ENCODE data around the gene KLF5. TPM values are rescaled to one million over a fixed set of nuclear protein-coding genes. Genes with fewer than 3 reads are reported as not detected.

KLF5 gene
- total and polyA plus RNA-seq, 10 of the 15 experiments (the other 5 are each of a cell fraction or from before 2014, with no cell fraction given), result 0.43 to 5.2 (median 1.0) TPM

DNA sequence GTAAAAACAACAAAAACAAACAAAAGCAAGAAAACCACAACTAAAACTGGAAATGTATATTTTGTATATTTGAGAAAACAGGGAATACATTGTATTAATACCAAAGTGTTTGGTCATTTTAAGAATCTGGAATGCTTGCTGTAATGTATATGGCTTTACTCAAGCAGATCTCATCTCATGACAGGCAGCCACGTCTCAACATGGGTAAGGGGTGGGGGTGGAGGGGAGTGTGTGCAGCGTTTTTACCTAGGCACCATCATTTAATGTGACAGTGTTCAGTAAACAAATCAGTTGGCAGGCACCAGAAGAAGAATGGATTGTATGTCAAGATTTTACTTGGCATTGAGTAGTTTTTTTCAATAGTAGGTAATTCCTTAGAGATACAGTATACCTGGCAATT lies 17.1 kb downstream of the KLF5 start:
- Histone ChIP-seq H3K4me1 (ENCODE audit: control insufficient read depth, insufficient read depth, low read length) (peaks cover 3% of the 10 kb centered on the region; the same call in 1 of the 2 replicates), H3K27ac (ENCODE audit: control insufficient read depth, insufficient read depth) (no peak overlapping the region), H3K36me3 (ENCODE audit: control insufficient read depth in 2 of 2, insufficient read depth in 2 of 2, low read length in 1 of 2) (no peaks in the 10 kb centered on the region), H3K27me3 (replicated peaks in 1 of 2; ENCODE audit: control insufficient read depth in 2 of 2, insufficient read depth in 2 of 2, low read length in 1 of 2) (no peaks in the 10 kb centered on the region), H3K4me3 (no peak overlapping the region), H4K20me1 (ENCODE audit: control insufficient read depth, insufficient read depth) (no peaks in the 10 kb centered on the region), H2AFZ (ENCODE audit: control insufficient read depth, low read depth, low read length) (no peak overlapping the region), H3K4me2 (ENCODE audit: control insufficient read depth, insufficient read depth) (no peak overlapping the region), H3K79me2 (ENCODE audit: control insufficient read depth, insufficient read depth, low read length) (no peaks in the 10 kb centered on the region), H3K9ac (ENCODE audit: control insufficient read depth, insufficient read depth, low read length) (no peak overlapping the region), H3K9me3 (replicated peaks; ENCODE audit: control insufficient read depth, insufficient read depth, low read length) (no peaks in the 10 kb centered on the region)
- BruUV-seq (replicated peaks), result no TSS peak
- FAIRE-seq (no peak), ATAC-seq (no peak), DNase-seq (ENCODE audit: low read depth, low spot score) (no peak)
- in situ Hi-C loops (cut with MboI) (no loop called here), intact Hi-C loops (cut with micrococcal nuclease; ENCODE audit: unreplicated experiment) (no loop called here)
- ChIA-PET POLR2A (no interaction called here), CTCF (no interaction called here), RAD21 (ENCODE audit: unreplicated experiment) (no interaction called here), SMC1A (ENCODE audit: uncharacterized antibody, unreplicated experiment) (no interaction called here)
- TF ChIP-seq, protein P1, sequence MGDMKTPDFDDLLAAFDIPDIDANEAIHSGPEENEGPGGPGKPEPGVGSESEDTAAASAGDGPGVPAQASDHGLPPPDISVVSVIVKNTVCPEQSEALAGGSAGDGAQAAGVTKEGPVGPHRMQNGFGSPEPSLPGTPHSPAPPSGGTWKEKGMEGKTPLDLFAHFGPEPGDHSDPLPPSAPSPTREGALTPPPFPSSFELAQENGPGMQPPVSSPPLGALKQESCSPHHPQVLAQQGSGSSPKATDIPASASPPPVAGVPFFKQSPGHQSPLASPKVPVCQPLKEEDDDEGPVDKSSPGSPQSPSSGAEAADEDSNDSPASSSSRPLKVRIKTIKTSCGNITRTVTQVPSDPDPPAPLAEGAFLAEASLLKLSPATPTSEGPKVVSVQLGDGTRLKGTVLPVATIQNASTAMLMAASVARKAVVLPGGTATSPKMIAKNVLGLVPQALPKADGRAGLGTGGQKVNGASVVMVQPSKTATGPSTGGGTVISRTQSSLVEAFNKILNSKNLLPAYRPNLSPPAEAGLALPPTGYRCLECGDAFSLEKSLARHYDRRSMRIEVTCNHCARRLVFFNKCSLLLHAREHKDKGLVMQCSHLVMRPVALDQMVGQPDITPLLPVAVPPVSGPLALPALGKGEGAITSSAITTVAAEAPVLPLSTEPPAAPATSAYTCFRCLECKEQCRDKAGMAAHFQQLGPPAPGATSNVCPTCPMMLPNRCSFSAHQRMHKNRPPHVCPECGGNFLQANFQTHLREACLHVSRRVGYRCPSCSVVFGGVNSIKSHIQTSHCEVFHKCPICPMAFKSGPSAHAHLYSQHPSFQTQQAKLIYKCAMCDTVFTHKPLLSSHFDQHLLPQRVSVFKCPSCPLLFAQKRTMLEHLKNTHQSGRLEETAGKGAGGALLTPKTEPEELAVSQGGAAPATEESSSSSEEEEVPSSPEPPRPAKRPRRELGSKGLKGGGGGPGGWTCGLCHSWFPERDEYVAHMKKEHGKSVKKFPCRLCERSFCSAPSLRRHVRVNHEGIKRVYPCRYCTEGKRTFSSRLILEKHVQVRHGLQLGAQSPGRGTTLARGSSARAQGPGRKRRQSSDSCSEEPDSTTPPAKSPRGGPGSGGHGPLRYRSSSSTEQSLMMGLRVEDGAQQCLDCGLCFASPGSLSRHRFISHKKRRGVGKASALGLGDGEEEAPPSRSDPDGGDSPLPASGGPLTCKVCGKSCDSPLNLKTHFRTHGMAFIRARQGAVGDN (IDR thresholded peaks at IDR 0.05), result no peak
- WGBS (ENCODE audit: insufficient coverage, insufficient replicate concordance, low lambda C conversion rate, missing lambda C conversion rate), result 57% methylated on average over 2 of the region's 2 CpGs

DNA sequence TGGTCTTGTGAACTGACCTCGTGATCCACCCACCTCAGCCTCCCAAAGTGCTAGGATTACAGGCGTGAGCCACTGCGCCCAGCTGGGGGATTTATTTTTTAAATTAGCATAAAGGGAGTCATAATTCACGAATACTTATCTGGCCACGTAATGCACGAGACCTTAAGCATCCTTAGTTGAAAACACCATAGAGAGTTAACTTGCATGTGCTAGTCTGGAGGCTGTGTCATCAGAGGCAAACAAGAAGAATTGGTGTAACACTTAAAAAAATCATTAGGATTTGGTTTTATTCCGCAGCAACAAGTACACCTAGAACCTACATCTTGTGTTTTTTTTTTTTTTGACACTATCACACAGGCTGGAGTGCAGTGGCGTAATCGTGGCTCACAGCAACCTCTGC lies 19.1 kb downstream of the KLF5 start:
- H3K4me2 ChIP-seq (ENCODE audit: control insufficient read depth, insufficient read depth), result no peak overlapping the region
- ChIA-PET POLR2A (no interaction called here), SMC1A (ENCODE audit: uncharacterized antibody, unreplicated experiment) (no interaction called here), RAD21 (ENCODE audit: unreplicated experiment) (no interaction called here), CTCF (no interaction called here)
- FAIRE-seq, result no peak
- H3K9ac ChIP-seq (ENCODE audit: control insufficient read depth, insufficient read depth, low read length), result no peak overlapping the region
- no peak for DNase-seq (ENCODE audit: low read depth, low spot score)
- no TSS peak for BruUV-seq (replicated peaks)
- peaks cover 3% of the 10 kb centered on the region; the same call in 1 of the 2 replicates for H3K4me1 ChIP-seq (ENCODE audit: control insufficient read depth, insufficient read depth, low read length)
- no peaks in the 10 kb centered on the region for H3K36me3 ChIP-seq (ENCODE audit: control insufficient read depth in 2 of 2, insufficient read depth in 2 of 2, low read length in 1 of 2)
- no peak overlapping the region for H2AFZ ChIP-seq (ENCODE audit: control insufficient read depth, low read depth, low read length)
- no peak for ATAC-seq
- H3K79me2 ChIP-seq (ENCODE audit: control insufficient read depth, insufficient read depth, low read length), result no peaks in the 10 kb centered on the region
- no peaks in the 10 kb centered on the region for H3K9me3 ChIP-seq (replicated peaks; ENCODE audit: control insufficient read depth, insufficient read depth, low read length)
- H4K20me1 ChIP-seq (ENCODE audit: control insufficient read depth, insufficient read depth), result no peaks in the 10 kb centered on the region
- intact Hi-C loops (cut with micrococcal nuclease; ENCODE audit: unreplicated experiment), result no loop called here
- no peaks in the 10 kb centered on the region for H3K27me3 ChIP-seq (replicated peaks in 1 of 2; ENCODE audit: control insufficient read depth in 2 of 2, insufficient read depth in 2 of 2, low read length in 1 of 2)
- 68% methylated on average over 9 of the region's 9 CpGs for WGBS (ENCODE audit: insufficient coverage, insufficient replicate concordance, low lambda C conversion rate, missing lambda C conversion rate)
- no peak overlapping the region for H3K4me3 ChIP-seq
- no peak overlapping the region for H3K27ac ChIP-seq (ENCODE audit: control insufficient read depth, insufficient read depth)
- in situ Hi-C loops (cut with MboI), result no loop called here
- TF ChIP-seq EZH2 (IDR thresholded peaks at IDR 0.05; ENCODE audit: borderline replicate concordance, control insufficient read depth, low read depth, low read length) (no peak), SUPT20H (IDR thresholded peaks at IDR 0.05; ENCODE audit: borderline replicate concordance, control insufficient read depth, low read depth, low read length) (no peak)
- TF ChIP-seq, protein P2, sequence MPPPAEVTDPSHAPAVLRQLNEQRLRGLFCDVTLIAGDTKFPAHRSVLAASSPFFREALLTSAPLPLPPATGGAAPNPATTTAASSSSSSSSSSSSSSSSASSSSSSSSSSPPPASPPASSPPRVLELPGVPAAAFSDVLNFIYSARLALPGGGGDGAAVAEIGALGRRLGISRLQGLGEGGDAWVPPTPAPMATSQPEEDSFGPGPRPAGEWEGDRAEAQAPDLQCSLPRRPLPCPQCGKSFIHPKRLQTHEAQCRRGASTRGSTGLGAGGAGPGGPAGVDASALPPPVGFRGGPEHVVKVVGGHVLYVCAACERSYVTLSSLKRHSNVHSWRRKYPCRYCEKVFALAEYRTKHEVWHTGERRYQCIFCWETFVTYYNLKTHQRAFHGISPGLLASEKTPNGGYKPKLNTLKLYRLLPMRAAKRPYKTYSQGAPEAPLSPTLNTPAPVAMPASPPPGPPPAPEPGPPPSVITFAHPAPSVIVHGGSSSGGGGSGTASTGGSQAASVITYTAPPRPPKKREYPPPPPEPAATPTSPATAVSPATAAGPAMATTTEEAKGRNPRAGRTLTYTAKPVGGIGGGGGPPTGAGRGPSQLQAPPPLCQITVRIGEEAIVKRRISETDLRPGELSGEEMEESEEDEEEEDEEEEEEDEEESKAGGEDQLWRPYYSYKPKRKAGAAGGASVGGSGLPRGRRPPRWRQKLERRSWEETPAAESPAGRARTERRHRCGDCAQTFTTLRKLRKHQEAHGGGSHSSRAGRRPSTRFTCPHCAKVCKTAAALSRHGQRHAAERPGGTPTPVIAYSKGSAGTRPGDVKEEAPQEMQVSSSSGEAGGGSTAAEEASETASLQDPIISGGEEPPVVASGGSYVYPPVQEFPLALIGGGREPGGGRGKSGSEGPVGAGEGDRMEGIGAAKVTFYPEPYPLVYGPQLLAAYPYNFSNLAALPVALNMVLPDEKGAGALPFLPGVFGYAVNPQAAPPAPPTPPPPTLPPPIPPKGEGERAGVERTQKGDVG (CRISPR knock-in tag; IDR thresholded peaks at IDR 0.05), result no peak
- TF ChIP-seq, protein P3, sequence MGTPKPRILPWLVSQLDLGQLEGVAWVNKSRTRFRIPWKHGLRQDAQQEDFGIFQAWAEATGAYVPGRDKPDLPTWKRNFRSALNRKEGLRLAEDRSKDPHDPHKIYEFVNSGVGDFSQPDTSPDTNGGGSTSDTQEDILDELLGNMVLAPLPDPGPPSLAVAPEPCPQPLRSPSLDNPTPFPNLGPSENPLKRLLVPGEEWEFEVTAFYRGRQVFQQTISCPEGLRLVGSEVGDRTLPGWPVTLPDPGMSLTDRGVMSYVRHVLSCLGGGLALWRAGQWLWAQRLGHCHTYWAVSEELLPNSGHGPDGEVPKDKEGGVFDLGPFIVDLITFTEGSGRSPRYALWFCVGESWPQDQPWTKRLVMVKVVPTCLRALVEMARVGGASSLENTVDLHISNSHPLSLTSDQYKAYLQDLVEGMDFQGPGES (IDR thresholded peaks at IDR 0.05), result no peak

All from GM12878 (cell line).